Neural cell (in vitro differentiated cells): ENCODE results near the gene NXPH2. TPM values are rescaled to one million over a fixed set of nuclear protein-coding genes. Genes with fewer than 3 reads are reported as not detected.

ENCODE experiments used
- H2AFZ ChIP-seq: fragments of 200-600, 300-800 bp; sonication (generic), shearing (Covaris generic); 2 replicates; pipeline ENCODE4 v1.6.0; 2014; ENCODE audit warnings: low read depth, mild to moderate bottlenecking, antibody characterized with exemption, low read length, moderate library complexity
- H3F3A ChIP-seq: fragments of 200-600 bp; shearing (Covaris generic); 2 replicates; pipeline ENCODE4 v1.6.1; 2016; ENCODE audit warnings: mild to moderate bottlenecking, moderate library complexity, mixed read lengths, antibody characterized with exemption, low read length; ENCODE audit not compliant: insufficient read depth, poor library complexity, severe bottlenecking
- H3K27ac ChIP-seq: fragments of 200-600, 300-800 bp; sonication (generic), shearing (Covaris generic); 2 replicates; pipeline ENCODE4 v1.5.1; 2014; ENCODE audit warnings: mild to moderate bottlenecking, low read length, moderate library complexity
- H3K27me3 ChIP-seq: fragments of 300-800, 200-600 bp; sonication (generic), shearing (Covaris generic); 2 replicates; pipeline ENCODE4 v1.6.0; 2014; ENCODE audit warnings: mild to moderate bottlenecking, low read depth, low read length, moderate library complexity; ENCODE audit not compliant: insufficient read depth
- H3K36me3 ChIP-seq: fragments of 300-800, 200-600 bp; sonication (generic), shearing (Covaris generic); 2 replicates; pipeline ENCODE4 v1.5.1; 2014; ENCODE audit warnings: mild to moderate bottlenecking, antibody characterized with exemption, low read length, moderate library complexity; ENCODE audit not compliant: insufficient read depth
- H3K4me2 ChIP-seq: fragments of 300-800, 200-600 bp; sonication (generic), shearing (Covaris generic); 2 replicates; pipeline ENCODE4 v1.6.0; 2014; ENCODE audit warnings: mild to moderate bottlenecking, low read length
- H3K4me3 ChIP-seq: fragments of 300-800, 200-600 bp; sonication (generic), shearing (Covaris generic); 2 replicates; pipeline ENCODE4 v1.5.1; 2014; ENCODE audit warnings: mild to moderate bottlenecking, low read length, moderate library complexity
- H3K79me2 ChIP-seq: fragments of 200-600 bp; shearing (Covaris generic); replicated peaks from 2 replicates; pipeline ENCODE4 v1.6.0; 2014; ENCODE audit warnings: mild to moderate bottlenecking, low read length, moderate library complexity; ENCODE audit not compliant: insufficient read depth
- H3K9ac ChIP-seq: fragments of 300-800, 200-600 bp; sonication (generic), shearing (Covaris generic); 2 replicates; pipeline ENCODE4 v1.6.1; 2016; ENCODE audit warnings: mild to moderate bottlenecking, low read length, mixed read lengths
- H3K9me2 ChIP-seq: fragments of 200-600 bp; shearing (Covaris generic); 2 replicates; pipeline ENCODE4 v1.6.1; 2016; ENCODE audit warnings: mild to moderate bottlenecking, low read length, mixed read lengths; ENCODE audit not compliant: insufficient read depth
- H3K9me3 ChIP-seq: fragments of 200-600, 300-800 bp; sonication (generic), shearing (Covaris generic); 2 replicates; pipeline ENCODE4 v1.6.1; 2016; ENCODE audit warnings: mild to moderate bottlenecking, mixed run types, low read length, moderate library complexity, mixed read lengths
- H4K20me1 ChIP-seq: fragments of 200-600 bp; shearing (Covaris generic); 2 replicates; pipeline ENCODE4 v1.6.1; 2016; ENCODE audit warnings: mild to moderate bottlenecking, mixed run types; ENCODE audit not compliant: insufficient read depth
- CTCF ChIP-seq: fragments of 450-650 bp; IDR thresholded peaks from 2 replicates; pipeline ENCODE4 v1.5.1; 2014; ENCODE audit warnings: antibody characterized with exemption, mild to moderate bottlenecking, moderate library complexity; ENCODE audit not compliant: poor library complexity, severe bottlenecking
- EP300 ChIP-seq: fragments of 450-650 bp; conservative IDR thresholded peaks from 2 replicates; pipeline ENCODE4 v1.6.1; 2014; ENCODE audit warnings: antibody characterized with exemption, mild to moderate bottlenecking, moderate library complexity; ENCODE audit not compliant: poor library complexity, severe bottlenecking
- EZH2 ChIP-seq: fragments of 200-600, 300-800 bp; shearing (Covaris generic), sonication (generic); IDR thresholded peaks from 2 replicates; pipeline ENCODE4 v1.6.1; 2014; ENCODE audit warnings: antibody characterized with exemption, low read length, borderline replicate concordance, mild to moderate bottlenecking; ENCODE audit not compliant: insufficient read depth, poor library complexity, severe bottlenecking
- MXI1 ChIP-seq: fragments of 450-650 bp; conservative IDR thresholded peaks from 2 replicates; pipeline ENCODE4 v1.6.1; 2014; ENCODE audit warnings: antibody characterized with exemption, mild to moderate bottlenecking; ENCODE audit not compliant: poor library complexity, severe bottlenecking
- POLR2AphosphoS5 ChIP-seq: IDR thresholded peaks from 2 replicates; pipeline ENCODE4 v1.6.1; 2012
- RAD21 ChIP-seq: fragments of 450-650 bp; conservative IDR thresholded peaks from 2 replicates; pipeline ENCODE4 v1.6.1; 2014; ENCODE audit warnings: antibody characterized with exemption, mild to moderate bottlenecking, moderate library complexity
- REST ChIP-seq: IDR thresholded peaks from 2 replicates; pipeline ENCODE4 v1.6.1; 2012; ENCODE audit warnings: borderline replicate concordance
- SMC3 ChIP-seq: fragments of 450-650 bp; conservative IDR thresholded peaks from 2 replicates; pipeline ENCODE4 v1.6.1; 2014; ENCODE audit warnings: antibody characterized with exemption, mild to moderate bottlenecking, moderate library complexity; ENCODE audit not compliant: poor library complexity
- TAF1 ChIP-seq: IDR thresholded peaks from 2 replicates; pipeline ENCODE4 v1.6.1; 2012; ENCODE audit warnings: low read depth
- polyA minus RNA-seq: library from RNA; depleted of rRNA, polyadenylated mRNA; stranded (reverse); fragments of >200 nt; gene quantifications from 2 replicates; pipeline ENCODE4 v1.2.3, GENCODE V29; 2014
- polyA plus RNA-seq: library from polyadenylated mRNA; depleted of rRNA; stranded (reverse); fragments of >200 nt; gene quantifications from 2 replicates; pipeline ENCODE4 v1.2.3, GENCODE V29; 2014

Gene NXPH2
- polyA plus RNA-seq (not detected in 2 replicates), polyA minus RNA-seq (not detected in 2 replicates)

- Histone ChIP-seq H3K9me2 (no peaks in the 10 kb centered on the region), H3K4me2 (peak within 1 kb of the TSS; percentile 78), H3F3A (no peaks in the 10 kb centered on the region), H3K9me3 (peaks cover 7% of the 10 kb centered on the region), H3K36me3 (no peaks in the 10 kb centered on the region), H2AFZ (no peak within 1 kb of the TSS), H3K79me2 (no peaks in the 10 kb centered on the region), H3K4me3 (peak within 1 kb of the TSS; percentile 80), H3K9ac (peak within 1 kb of the TSS; percentile 15), H3K27ac (no peak within 1 kb of the TSS), H3K27me3 (peaks cover 60% of the 10 kb centered on the region), H4K20me1 (no peaks in the 10 kb centered on the region)
- TF ChIP-seq CTCF = peak; percentile 32
- peak; percentile 53 for TF ChIP-seq MXI1
- no peak for TF ChIP-seq POLR2AphosphoS5
- peak; percentile 14 for TF ChIP-seq SMC3
Measured at GRCh38 chr2:138779781-138780445, at the start of gene NXPH2. TSS of gene NXPH2 (minus strand) at chr2:138780390. CDS start at chr2:138780241, 149 bp downstream.

- H3K9me2 ChIP-seq = no peaks in the 10 kb centered on the region
- no peaks in the 10 kb centered on the region for H3F3A ChIP-seq
- no peaks in the 10 kb centered on the region for H3K79me2 ChIP-seq
- H3K9ac ChIP-seq = no peak overlapping the region
- no peak overlapping the region for H3K4me3 ChIP-seq
- no peak overlapping the region for H3K27ac ChIP-seq
- H3K9me3 ChIP-seq = no peaks in the 10 kb centered on the region
- H3K36me3 ChIP-seq = no peaks in the 10 kb centered on the region
- H3K27me3 ChIP-seq = no peaks in the 10 kb centered on the region
- H2AFZ ChIP-seq = no peak overlapping the region
- TF ChIP-seq MXI1 (no peak), RAD21 (peak; percentile 53), EP300 (no peak), SMC3 (peak; percentile 50), POLR2AphosphoS5 (no peak), EZH2 (no peak), REST (no peak), TAF1 (no peak), CTCF (peak; percentile 53)
- H3K4me2 ChIP-seq = no peak overlapping the region
- H4K20me1 ChIP-seq = no peaks in the 10 kb centered on the region
Measured at GRCh38 chr2:138829326-138829919, 49.2 kb upstream of the NXPH2 start.
